Upper lobe of left lung (tissue), 6 donors: ENCODE measurements around the gene SLC38A9. TPM values are rescaled to one million over a fixed set of nuclear protein-coding genes. Genes with fewer than 3 reads are reported as not detected.

ENCODE experiments used
- ATAC-seq, 2 donors: fragments of 200-7000 bp; cut with Tn5 transposase; one replicate each; pipeline ENCODE4 v1.9.1; 2022; ENCODE audit warnings: mild to moderate bottlenecking in 2 of 2, moderate library complexity in 2 of 2; ENCODE audit not compliant: low FRiP score in 2 of 2
- DNase-seq, 2 donors: peaks; one replicate each; pipeline ENCODE4 v3.0.0-alpha.2; 2019 to 2020
- H3K27ac ChIP-seq, 4 donors: fragments of 200-600 bp; sonication (generic); one replicate each; pipeline ENCODE4 v1.5.1; 2016 to 2019
- H3K27me3 ChIP-seq, 4 donors: fragments of 200-600 bp; sonication (generic); one replicate each; pipeline ENCODE4 v1.5.1; 2017 to 2019
- H3K36me3 ChIP-seq, 4 donors: fragments of 200-600 bp; sonication (generic); one replicate each; pipeline ENCODE4 v1.5.1; 2016 to 2019
- H3K4me1 ChIP-seq, 4 donors: fragments of 200-600 bp; sonication (generic); one replicate each; pipeline ENCODE4 v1.5.1; 2018 to 2019
- H3K4me3 ChIP-seq, 4 donors: fragments of 200-600 bp; sonication (generic); one replicate each; pipeline ENCODE4 v1.5.1; 2017 to 2019; ENCODE audit warnings: mild to moderate bottlenecking in 2 of 4, moderate library complexity in 1 of 4
- H3K9me3 ChIP-seq, 4 donors: fragments of 200-600 bp; sonication (generic); one replicate each; pipeline ENCODE4 v1.5.1; 2018 to 2019
- CTCF ChIP-seq, 6 experiments: fragments of 450-650 bp in 4 of 6; fragments of 200-600 bp in 2 of 6; sonication (generic) in 2 of 6; IDR thresholded peaks; one replicate each; pipeline ENCODE4 v1.5.1; 2016 to 2019; ENCODE audit warnings: antibody characterized with exemption in 6 of 6
- EP300 ChIP-seq, 4 donors: sonication (generic); formaldehyde crosslinking; IDR thresholded peaks; one replicate each; pipeline ENCODE4 v1.5.1; 2017; ENCODE audit warnings: antibody characterized with exemption in 4 of 4, control low read depth in 2 of 4
- POLR2A ChIP-seq, 4 donors: fragments of 450-650 bp; IDR thresholded peaks; one replicate each; pipeline ENCODE4 v1.5.1; 2016 to 2017; ENCODE audit warnings: antibody characterized with exemption in 4 of 4, mild to moderate bottlenecking in 2 of 4
- POLR2AphosphoS5 ChIP-seq, 2 donors: sonication (generic); formaldehyde crosslinking; IDR thresholded peaks; one replicate each; pipeline ENCODE4 v1.5.1; 2017; ENCODE audit warnings: antibody characterized with exemption in 2 of 2
- WGBS, 2 donors: methylation state at CpG; one replicate each; pipeline ENCODE4 v1.1.5; 2017 to 2018; 5-methylcytosine and 5-hydroxymethylcytosine counted together
- total RNA-seq, 6 donors: library from RNA; depleted of rRNA in 4 of 6; stranded (reverse); fragments of >200 nt in 4 of 6; gene quantifications; one replicate each; pipeline versions ENCODE4 v1.1.0 to v1.2.1, GENCODE V29; 2016 to 2021
- donor health status: DM: no; HTN: no; CAD: no; lungs with moderate emphysema.
- donor health status: DM: no; HTN: yes; CAD: no; lungs with severe emphysema.

Gene SLC38A9
- total RNA-seq, 6 donors from 2014 or later = 14.4 to 41.9 (median 19.9) TPM

GRCh38 chr5:55750063-55750462 lies 37.9 kb upstream of the SLC38A9 start:
- ATAC-seq = no peak
- no peaks in the 10 kb centered on the region for H3K4me1 ChIP-seq
- no peaks in the 10 kb centered on the region for H3K27me3 ChIP-seq
- TF ChIP-seq POLR2AphosphoS5 (IDR thresholded peaks at IDR 0.05) (no peak), EP300 (IDR thresholded peaks at IDR 0.05) (no peak), CTCF (IDR thresholded peaks at IDR 0.05) (no peak), POLR2A (IDR thresholded peaks at IDR 0.05) (no peak)
- 65 to 78% methylated on average over 3 of the region's 3 CpGs for WGBS, 2 donors
- H3K4me3 ChIP-seq = no peak overlapping the region
- no peak overlapping the region for H3K27ac ChIP-seq
- H3K9me3 ChIP-seq = no peaks in the 10 kb centered on the region
- no peaks in the 10 kb centered on the region for H3K36me3 ChIP-seq
- DNase-seq = no peak

GRCh38 chr5:55749387-55749786 lies 37.3 kb upstream of the SLC38A9 start:
- Histone ChIP-seq H3K27me3 (no peaks in the 10 kb centered on the region), H3K9me3 (no peaks in the 10 kb centered on the region), H3K27ac (no peak overlapping the region), H3K4me1 (no peaks in the 10 kb centered on the region), H3K36me3 (no peaks in the 10 kb centered on the region), H3K4me3 (no peak overlapping the region)
- whole genome bisulfite sequencing, 2 donors = 89 to 96% methylated on average over 2 of the region's 2 CpGs
- TF ChIP-seq POLR2A (IDR thresholded peaks at IDR 0.05) (no peak), CTCF (IDR thresholded peaks at IDR 0.05) (no peak), POLR2AphosphoS5 (IDR thresholded peaks at IDR 0.05) (no peak), EP300 (IDR thresholded peaks at IDR 0.05) (no peak)
- ATAC-seq (no peak), DNase-seq (no peak)

- H3K9me3 ChIP-seq = no peaks in the 10 kb centered on the region
- no peak for TF ChIP-seq POLR2A (IDR thresholded peaks at IDR 0.05)
- no peak for TF ChIP-seq CTCF (IDR thresholded peaks at IDR 0.05)
- TF ChIP-seq POLR2AphosphoS5 (IDR thresholded peaks at IDR 0.05) = no peak
- no peak for TF ChIP-seq EP300 (IDR thresholded peaks at IDR 0.05)
- H3K27ac ChIP-seq = no peak overlapping the region
- ATAC-seq (no peak), DNase-seq (no peak)
- H3K4me1 ChIP-seq = no peaks in the 10 kb centered on the region
- H3K36me3 ChIP-seq = no peaks in the 10 kb centered on the region
- no peaks in the 10 kb centered on the region for H3K27me3 ChIP-seq
- no peak overlapping the region for H3K4me3 ChIP-seq
- WGBS, 2 donors = 76 to 81% methylated on average over 2 of the region's 2 CpGs
These were observed 35.7 kb upstream of the SLC38A9 start for GRCh38 chr5:55747778-55748318.

- Histone ChIP-seq H3K36me3 (no peaks in the 10 kb centered on the region), H3K9me3 (no peaks in the 10 kb centered on the region), H3K4me1 (no peaks in the 10 kb centered on the region), H3K27me3 (no peaks in the 10 kb centered on the region), H3K27ac (no peak overlapping the region), H3K4me3 (no peak overlapping the region)
- TF ChIP-seq EP300 (IDR thresholded peaks at IDR 0.05) = no peak
- no peak for TF ChIP-seq POLR2A (IDR thresholded peaks at IDR 0.05)
- TF ChIP-seq CTCF (IDR thresholded peaks at IDR 0.05) = no peak
- TF ChIP-seq POLR2AphosphoS5 (IDR thresholded peaks at IDR 0.05) = no peak
- ATAC-seq (no peak), DNase-seq (no peak)
- 90 to 94% methylated on average over 3 of the region's 3 CpGs for WGBS, 2 donors
These were observed 30.7 kb upstream of the SLC38A9 start for GRCh38 chr5:55742778-55743177.

- WGBS, 2 donors = 95 to 97% methylated on average over 31 of the region's 31 CpGs
- Histone ChIP-seq H3K27ac (no peak within 1 kb of the TSS), H3K36me3 (no peaks in the 10 kb centered on the region), H3K9me3 (no peaks in the 10 kb centered on the region), H3K27me3 (no peaks in the 10 kb centered on the region), H3K4me3 (no peak within 1 kb of the TSS), H3K4me1 (no peaks in the 10 kb centered on the region)
- no peak for ATAC-seq
- TF ChIP-seq CTCF (IDR thresholded peaks at IDR 0.05) (no peak), POLR2AphosphoS5 (IDR thresholded peaks at IDR 0.05) (no peak), EP300 (IDR thresholded peaks at IDR 0.05) (no peak), POLR2A (IDR thresholded peaks at IDR 0.05) (no peak)
- DNase-seq = peak in 1 of 2 donors; percentile 77
These were observed 25.7 kb upstream of the SLC38A9 start, which contains the start of gene DDX4 for GRCh38 chr5:55737793-55738192. Gene DDX4 (plus strand): TSS chr5:55738061. CDS start chr5:55738964, 903 bp downstream.
